HG02588 (cell line): ENCODE data around the gene SESTD1.
"Not testable (repeated sequence)": the region's sequence is repeated elsewhere in the genome, so short reads cannot be mapped to it uniquely, and the experiment has no call there.

Experiments used
- ATAC-seq: cut with Tn5 transposase; IDR thresholded peaks from one replicate; pipeline ENCODE4 v1.9.1; 2021; ENCODE audit warnings: mild to moderate bottlenecking, moderate library complexity; ENCODE audit not compliant: unreplicated experiment

The SESTD1 gene

DNA sequence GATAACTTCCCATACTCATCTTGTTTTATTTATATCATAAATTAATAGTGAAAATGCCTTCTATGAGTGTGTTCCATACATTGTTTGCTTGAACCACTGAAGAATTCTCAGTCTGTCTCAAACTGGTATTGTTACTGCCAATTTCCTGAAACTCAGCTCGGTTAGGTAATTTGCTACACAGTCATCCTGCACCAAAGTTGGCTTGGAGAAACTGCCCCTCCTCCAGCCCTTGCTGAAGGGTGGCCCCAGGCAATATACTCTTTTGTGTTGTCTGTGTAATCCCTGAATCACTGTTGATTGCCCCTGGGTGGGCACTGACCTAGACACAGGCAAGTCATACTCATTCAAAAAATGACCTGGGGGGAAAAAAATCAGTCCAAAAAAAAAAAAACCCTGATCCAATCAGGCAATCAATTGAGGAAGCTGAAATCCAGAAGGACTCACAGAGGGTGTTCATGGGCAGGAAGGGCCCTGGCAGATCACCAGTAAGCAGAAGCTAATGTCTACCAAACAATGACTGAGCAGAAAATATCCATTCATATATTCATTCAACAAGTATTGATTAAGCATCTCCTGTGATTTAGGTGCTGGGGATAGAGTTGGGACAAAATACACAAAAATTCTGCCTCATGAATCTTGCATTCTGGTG lies 3.8 kb upstream of the SESTD1 start:
- peak; percentile 17 for ATAC-seq

DNA sequence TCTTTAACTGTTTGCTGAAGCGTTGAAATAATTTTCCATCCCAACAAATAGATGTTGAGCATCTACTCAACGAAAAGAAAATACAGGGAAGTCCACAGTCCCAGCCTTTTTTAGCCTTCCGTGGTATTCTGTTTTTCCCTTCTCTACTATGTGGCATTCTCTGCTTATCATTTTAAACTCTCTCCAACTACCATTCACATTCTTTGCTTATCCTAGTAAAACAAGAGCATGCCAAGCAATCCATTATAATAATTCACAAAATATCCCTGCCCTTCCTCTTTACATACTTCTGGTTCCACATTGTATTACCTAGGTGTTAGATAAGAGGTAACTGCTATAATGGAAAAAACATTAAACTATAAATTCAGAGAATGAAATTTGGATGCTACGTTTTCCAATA lies 1.6 kb upstream of the SESTD1 start:
- ATAC-seq, result no peak

DNA sequence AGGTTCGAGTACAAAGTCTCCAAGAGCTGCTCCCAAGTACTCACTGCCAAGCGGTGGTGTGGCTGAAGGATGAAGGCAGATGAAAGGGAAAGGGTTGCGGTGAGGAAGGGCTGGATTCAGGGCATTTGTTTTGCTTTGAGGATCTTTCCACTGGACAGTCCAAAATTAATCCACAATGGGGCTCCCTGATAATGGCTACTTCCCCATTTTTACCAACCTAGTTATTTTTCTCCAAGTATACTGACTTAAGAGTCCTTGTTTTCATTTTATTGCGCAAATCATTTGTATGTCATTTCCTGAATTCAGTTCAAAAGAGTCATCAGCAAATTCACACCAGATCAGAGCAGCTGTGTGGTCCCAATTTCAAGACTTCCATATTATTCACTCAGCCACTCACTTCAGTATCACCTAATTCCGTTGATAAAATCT lies 464 bp upstream of the SESTD1 start:
- ATAC-seq, result no peak

DNA sequence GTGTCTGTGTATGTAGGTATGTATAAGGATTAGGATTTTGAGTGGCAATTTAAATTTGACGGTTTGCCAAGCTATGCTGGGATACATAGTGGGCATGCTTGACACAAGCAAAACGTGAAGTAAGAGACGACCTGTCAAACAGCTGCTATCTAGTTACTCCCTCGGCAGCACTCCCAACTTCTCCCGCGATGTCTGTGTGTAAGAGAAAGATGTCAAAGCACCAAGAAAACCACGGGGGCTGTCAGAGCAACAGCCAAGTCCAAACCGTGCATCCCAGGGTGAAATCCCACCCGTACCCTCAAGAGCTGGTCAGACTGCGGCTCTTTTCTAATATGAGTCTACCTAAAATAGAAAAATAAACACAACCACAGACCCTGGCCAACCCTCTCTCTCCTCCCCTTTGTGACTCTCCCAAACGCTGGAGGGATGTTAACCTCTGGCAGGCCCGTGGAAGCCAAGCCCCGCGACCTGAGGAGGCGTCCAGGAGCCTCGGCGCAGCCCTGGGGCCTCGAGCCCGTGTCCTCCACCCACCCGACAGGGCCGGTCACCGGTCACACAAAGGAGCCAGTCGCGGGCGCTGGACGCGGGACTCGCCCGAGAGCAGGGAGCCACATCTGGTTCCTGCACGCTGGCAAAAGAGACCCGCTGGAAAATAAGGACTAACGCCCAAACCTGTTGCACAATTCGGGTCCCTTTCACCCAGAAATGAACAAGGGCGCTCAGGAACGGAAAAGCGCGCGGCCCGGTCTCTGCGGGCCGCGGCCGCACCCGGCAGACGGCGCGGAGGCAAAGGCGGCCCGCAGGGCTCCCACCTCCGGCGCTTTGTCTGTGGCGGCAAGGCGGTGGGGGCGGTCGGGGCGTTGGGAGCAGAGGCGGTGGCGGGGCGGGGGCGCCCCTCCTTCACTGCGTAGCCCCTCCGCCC lies 925 bp downstream of the SESTD1 start:
- peak; percentile 27 for ATAC-seq

DNA sequence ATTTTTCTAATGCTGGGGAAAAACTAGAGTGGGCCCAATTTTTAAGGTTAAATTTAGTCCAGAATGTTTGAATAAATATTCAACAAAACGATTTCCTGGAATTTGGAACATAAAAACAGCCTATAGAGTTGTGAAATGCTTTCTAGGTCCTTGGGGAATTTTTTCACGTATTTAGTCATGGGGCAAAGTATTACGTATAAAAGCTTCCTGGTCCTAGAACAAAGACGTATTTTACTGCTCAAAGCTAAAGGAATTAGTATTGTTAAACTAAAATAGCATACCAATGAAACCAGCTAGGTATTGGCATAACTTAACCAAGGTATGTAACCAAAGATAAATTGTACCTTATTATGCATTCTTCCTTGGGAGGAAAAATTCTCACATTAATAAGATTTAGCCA lies 1.6 kb downstream of the SESTD1 start:
- ATAC-seq, result no peak

DNA sequence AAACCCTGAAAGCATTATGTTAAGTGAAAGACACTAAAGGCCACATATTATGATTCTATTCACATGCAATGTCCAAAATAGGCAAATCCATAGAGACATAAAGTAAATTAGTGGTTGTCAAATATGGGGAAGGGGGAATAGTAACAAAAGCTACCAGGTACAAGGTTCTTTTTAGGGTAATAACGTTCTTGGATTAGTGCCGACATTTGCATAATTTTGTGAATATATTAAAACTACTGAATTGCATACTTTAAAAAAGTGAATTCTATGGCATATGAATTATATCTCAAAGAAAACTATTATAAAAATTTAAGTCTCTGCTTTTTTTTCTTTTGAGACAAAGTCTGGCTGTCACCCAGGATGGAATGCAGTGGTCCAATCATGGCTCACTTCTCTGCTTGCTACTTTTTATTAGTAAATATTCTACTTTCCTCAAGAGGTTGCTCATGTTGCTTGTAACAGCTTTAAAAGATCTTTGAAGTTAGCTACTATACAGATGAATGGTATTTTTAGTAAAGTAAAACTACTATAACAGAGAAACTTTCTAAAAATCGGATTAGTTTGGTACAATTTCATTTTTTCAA lies 2.5 kb downstream of the SESTD1 start:
- no peak for ATAC-seq

DNA sequence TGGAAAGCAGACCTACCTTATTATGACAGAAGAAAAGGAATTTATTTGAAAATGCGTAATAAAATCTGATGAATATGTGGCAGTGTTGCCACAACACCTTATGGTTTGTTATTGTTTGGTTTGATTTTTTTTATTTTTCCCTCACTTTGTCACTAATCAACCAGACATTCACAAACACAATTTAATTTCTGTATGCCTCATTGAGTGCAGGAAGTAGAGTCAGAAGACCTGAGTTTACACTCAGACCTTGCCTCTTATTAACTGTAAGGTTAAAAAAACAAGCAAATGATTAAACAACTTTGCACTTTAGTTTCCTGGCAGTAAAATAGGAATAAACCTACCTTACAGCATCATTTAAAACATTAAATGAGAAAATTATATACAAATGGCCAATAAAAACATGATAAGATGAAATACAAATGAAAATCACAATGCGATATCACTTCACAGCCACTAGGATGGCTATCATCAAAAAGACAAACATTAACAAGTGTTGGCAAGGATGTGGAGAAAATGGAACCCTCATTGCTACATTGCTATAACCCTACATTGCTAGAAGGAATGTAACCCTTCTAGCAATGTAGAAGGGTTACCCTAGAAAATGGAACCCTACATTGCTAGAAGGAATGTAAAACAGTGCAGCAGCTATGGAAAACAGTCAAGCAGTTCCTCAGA lies 3.3 kb downstream of the SESTD1 start:
- ATAC-seq, result no peak

DNA sequence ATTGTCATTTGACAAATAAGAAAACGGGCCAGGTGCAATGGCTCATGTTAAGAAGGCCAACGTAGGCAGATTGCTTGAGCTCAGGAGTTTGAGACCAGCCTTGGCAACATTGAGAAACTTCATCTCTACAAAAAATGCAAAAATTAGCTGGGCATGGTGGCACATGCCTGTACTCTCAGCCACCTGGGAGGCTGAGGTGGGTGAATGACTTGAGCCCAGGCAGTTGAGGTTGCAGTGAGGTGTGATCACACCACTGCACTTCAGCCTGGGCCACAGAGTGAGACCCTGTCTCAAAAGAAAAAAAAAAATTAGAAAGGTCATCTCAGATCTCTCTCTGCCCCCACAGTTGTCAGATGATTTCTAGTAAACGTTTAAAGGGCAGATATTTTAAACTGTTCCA lies 4.4 kb downstream of the SESTD1 start:
- no peak for ATAC-seq

DNA sequence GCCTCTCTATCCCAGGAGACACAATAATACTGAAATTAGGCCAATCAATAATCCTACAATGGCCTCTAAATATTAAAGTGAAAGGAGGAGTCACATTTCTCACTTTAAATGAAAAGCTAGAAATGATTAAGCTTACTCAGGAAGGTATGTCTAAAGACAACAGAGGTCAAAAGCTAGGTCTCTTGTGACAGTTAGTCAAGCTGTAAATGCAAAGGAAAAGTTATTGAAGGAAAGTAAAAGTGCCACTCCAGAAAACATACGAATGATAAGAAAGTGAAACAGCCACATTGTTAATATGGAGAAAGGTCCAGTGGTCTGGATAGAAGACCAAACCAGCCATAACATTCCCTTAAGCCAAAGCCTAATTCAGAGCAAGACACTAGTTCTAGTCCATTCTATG lies 9.5 kb downstream of the SESTD1 start:
- ATAC-seq, result no peak

DNA sequence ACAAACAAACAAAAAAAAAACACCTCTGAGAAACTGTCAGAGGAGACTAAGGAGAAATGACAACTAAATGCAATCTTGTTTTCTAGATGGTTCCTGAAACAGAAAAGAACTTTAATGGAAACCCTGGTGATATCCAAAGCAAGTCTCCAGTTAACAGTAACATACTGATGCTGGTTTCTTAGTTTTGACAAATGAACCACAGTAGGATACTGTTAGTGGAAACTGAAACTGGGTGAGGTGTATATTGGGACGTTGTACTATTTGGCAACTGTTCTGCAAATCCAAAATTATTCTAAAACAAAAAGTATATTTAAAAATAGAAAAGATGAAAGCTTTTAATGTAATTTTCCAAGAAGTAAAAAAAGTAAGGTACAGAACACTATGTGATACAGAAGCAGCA lies 11.4 kb downstream of the SESTD1 start:
- ATAC-seq, result peak; percentile 66

DNA sequence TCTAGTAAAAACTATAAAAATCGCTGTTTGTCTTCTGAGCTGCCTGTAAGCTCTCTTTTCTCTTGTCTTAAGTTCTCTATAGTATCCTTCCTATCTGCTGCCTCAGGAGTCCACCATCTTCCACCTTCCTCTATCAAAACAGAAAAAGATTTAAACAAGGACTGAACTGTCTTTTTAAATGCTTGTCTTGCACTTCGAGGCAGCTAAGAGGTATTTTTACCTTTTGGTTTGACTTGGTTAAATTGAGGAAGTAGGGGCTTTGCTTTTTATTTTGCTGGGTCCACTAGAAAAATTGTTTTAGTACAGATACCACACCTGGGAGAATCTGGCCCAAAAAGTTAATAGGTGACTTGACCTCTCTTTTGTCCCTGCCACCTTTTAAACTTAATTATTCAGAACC lies 12.2 kb downstream of the SESTD1 start:
- ATAC-seq, result no peak

DNA sequence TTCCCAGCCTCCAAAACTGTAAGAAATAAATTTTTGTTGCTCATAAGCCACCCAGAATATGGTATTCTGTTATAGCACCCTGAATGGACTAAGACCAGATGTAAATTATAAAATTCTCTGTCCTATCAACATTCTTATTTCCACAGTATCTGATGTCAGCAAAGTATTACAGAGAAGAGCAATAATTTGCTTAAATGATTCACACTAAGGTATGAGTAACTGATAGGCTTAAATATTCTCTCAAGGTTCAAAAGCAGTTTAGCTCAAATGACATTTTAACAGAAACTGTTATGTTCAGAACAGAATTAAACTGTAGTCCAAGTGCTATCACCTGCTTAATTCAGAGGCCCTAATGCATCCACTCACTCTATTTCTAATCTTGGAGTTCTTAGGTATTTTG lies 12.8 kb downstream of the SESTD1 start:
- no peak for ATAC-seq

DNA sequence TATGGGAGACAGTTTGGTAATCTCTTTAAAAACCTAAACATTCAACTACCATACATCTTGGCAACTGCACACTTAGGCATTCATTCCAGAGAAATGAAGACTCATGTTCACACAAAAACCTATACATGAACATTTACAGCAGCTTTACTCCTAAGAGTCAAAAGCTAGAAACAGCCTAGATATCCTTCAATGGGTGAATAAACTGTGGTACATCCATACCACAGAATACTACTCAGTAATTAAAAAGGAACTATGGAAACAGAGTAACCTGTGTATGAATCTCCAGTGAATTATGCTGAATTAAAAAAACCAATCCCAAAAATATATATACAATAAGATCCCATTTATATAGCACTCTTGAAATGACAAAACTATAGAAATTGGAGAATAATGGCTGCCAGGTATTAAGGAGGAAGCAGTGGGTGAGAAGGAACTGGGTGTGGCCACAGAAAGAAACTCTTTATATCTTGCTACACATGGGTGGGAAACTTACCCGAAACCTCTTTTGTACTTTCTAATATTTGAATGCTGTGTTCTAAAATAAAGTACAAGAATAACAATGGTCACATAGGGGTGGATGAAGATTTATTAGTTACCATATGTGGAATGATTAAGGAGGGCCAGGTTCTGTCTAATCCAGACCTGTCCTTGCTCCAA lies 13.7 kb downstream of the SESTD1 start:
- no peak for ATAC-seq

DNA sequence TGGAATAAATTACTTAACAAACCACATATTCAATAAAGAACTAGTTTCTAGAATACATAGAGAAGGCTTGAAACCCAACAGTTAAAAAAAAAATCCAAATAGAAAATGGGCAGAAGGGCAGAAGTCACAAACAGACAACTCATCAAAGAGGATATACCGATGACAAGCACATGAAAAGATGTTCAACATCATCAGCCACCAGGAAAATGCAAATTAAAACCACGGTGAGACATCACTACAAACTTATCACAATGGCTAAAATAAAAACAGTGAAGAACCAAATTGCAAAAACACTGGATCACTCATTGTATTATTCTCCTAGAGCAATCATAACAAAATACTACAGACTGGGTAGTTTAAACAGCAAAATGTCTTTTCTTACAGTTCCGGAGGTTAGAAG lies 14.5 kb downstream of the SESTD1 start:
- ATAC-seq, result no peak

DNA sequence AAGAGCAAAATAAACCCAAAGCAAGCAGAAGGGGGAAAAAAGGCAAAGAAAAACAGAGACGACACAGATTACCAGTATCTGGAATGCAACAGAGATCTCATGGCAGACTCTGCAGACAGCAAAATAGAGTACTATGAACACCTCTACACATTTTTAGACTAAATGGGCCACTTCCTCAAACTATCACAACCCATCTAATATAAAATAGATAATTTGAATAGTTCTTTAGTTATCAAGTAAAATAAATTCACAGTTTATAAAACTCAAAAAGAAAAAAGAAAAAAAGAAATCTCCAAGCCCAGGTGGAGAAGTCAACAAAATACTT lies 16.6 kb downstream of the SESTD1 start:
- ATAC-seq, result peak; percentile 8

DNA sequence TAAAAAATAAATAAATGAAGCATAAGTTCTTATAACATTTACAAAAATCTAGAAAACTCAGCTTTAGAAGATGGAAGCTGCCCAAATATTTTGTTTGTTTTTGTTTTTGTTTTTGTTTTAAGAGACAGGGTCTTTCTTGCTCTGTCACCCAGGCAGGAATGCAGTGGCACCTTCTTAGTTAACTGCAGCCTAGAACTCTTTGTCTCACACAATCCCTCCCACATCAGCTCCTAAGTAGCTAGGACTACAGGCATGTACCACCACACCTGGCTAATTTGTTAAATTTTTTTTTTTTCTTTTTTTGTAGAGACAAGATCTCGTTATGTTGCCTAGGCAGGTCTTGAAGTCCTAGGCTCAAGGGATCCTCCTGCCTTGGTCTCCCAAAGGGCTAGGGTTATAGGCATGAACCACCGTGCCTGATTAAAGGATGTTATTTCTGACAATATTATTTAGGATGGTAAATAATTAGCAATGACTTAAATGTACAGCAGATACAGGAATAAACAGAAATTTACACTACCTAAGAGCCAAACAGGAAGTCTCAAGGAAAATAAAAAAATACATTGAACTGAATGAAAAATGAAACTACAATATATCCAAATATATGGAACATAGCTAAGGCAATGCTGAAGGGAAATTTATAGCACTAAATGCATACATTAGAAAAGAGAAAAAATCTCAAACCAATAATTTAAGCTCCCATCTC lies 17.2 kb downstream of the SESTD1 start:
- ATAC-seq, result peak; percentile 36

DNA sequence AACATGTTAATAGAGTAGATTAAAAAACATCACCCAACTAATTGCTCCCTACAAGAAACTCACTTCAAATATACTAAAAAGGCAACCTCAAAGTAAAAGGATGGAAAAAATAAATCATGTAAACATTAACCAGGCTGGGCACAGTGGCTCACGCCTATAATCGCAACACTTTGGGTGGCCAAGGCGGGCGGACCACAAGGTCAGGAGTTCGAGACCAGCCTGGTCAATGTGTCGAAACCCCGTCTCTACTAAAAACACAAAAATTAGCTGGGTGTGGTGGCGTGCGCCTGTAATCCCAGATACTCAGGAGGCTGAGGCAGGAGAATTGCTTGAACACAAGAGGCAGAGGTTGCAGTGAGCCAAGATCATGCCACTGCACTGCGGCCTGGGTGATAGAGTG lies 18.8 kb downstream of the SESTD1 start:
- not testable (repeated sequence) for ATAC-seq

DNA sequence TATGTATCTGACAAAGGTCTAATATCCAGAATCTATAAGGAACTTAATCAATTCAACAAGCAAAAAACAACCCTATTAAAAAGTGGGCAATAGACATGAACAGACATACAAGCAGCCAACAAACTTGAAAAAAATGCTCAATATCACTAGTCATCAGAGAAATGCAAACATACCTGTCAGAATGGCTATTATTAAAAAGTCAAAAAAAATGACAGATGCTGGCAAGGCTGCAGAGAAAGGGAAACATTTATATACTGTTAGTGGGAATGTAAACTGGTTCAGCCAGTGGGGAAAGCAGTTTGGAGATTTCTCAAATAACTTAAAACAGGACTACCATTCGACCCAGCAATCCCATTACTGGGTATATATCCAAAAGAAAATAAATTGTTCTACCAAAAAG lies 21.6 kb downstream of the SESTD1 start:
- ATAC-seq, result no peak

DNA sequence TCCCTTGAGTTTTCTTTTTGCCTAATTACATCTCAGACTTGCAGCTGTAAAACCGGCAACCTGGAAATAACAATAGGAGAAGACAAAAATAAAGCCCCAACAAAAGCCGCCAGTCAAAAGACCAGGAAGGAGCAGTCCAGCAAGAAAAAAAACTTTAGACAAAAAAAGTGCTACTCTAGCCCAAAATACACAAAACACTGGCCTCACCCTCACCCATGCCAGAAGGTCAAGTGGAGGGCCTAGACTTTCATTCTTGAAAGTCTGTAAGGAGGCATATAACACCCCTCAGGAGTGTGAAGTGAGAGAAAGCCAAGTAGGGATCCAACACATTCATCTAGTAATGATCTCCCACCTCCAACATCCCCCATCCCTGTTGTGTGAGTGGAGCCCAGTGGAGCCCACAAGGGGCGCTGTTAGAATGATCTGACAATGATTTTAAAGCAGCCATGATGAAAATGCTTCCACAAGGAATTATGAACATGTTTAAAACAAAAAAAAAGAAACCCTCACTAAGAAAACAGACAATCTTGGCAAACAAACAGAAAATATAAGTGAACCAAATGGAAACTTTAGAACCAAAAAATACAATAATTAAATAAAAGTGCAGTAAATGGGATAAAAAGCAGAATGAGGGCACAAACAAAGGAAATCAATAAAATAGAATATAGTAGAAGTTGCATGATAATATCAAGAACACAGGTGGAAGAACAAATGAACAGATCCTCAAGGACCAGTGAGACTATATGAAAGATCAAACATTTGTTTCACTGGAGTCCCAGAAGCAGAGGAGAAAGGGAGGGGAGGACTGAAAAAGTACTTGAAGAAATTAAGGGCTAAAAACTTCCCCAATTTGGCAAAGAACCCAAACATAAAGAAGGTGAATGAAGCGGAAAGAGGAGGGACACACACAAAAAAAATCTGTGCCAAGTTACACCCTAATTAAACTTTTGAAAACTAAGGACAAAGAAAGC lies 23.9 kb downstream of the SESTD1 start:
- no peak for ATAC-seq
